RWPE2 (cell line): ENCODE results near the gene C2orf76.

Experiments used
- ATAC-seq: fragments of 200-7000 bp; cut with Tn5 transposase; 3 replicates; pipeline ENCODE4 v1.9.1; 2021; ENCODE audit warnings: low read depth
- DNase-seq: peaks from one replicate; pipeline ENCODE4 v3.0.0-alpha.2; 2020; ENCODE audit warnings: low spot score
- H3K27ac ChIP-seq: fragments of 450-650 bp; 2 replicates; pipeline ENCODE4 v1.5.1; 2017; ENCODE audit warnings: mild to moderate bottlenecking; ENCODE audit not compliant: poor library complexity, severe bottlenecking
- H3K27me3 ChIP-seq: fragments of 250-450 bp; sonication (Bioruptor Pico); 2 replicates; pipeline ENCODE4 v1.5.1; 2021; ENCODE audit warnings: mild to moderate bottlenecking, moderate library complexity; ENCODE audit not compliant: insufficient read depth, poor library complexity, severe bottlenecking
- H3K36me3 ChIP-seq: fragments of 250-450 bp; sonication (Bioruptor Pico); 2 replicates; pipeline ENCODE4 v1.5.1; 2020; ENCODE audit warnings: low read depth, mild to moderate bottlenecking, moderate library complexity
- H3K4me1 ChIP-seq: fragments of 250-450 bp; sonication (Bioruptor Pico); 2 replicates; pipeline ENCODE4 v1.5.1; 2021; ENCODE audit warnings: mild to moderate bottlenecking, moderate library complexity; ENCODE audit not compliant: insufficient read depth, poor library complexity, severe bottlenecking
- H3K4me3 ChIP-seq: fragments of 250-450 bp; sonication (Bioruptor Pico); 2 replicates; pipeline ENCODE4 v1.5.1; 2021; ENCODE audit warnings: mild to moderate bottlenecking, moderate library complexity; ENCODE audit not compliant: severe bottlenecking
- H3K9me3 ChIP-seq: fragments of 250-450 bp; sonication (Bioruptor Pico); 2 replicates; pipeline ENCODE4 v1.5.1; 2021; ENCODE audit warnings: mild to moderate bottlenecking, moderate library complexity; ENCODE audit not compliant: severe bottlenecking
- TF ChIP-seq, protein P1 (sequence below): fragments of 450-650 bp; IDR thresholded peaks from one replicate; pipeline ENCODE4 v1.5.1; 2017; ENCODE audit warnings: mild to moderate bottlenecking, moderate library complexity; ENCODE audit not compliant: poor library complexity, severe bottlenecking

Gene C2orf76

DNA sequence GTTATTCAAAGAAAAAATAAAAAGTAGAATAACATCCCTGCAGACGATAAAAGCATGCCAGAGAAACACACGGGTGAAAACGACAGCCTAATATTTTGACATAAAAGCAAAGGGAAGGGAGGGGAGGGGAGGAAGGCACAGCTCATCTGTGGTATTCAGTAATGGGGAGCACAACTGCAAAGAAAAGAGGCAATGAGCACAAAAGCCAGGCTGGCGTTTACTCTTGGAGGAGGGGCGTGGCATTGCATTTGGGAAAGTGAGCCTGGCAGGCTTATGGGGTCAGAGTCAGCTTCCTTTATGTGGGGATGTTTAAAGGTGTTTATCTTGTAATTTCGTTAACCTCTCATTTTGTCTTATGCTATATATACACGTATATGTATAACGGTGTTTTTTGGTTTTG, 89.8 kb downstream of the C2orf76 start:
- Histone ChIP-seq H3K4me1 (no peaks in the 10 kb centered on the region), H3K27ac (no peak overlapping the region), H3K4me3 (no peak overlapping the region), H3K36me3 (no peaks in the 10 kb centered on the region), H3K27me3 (no peaks in the 10 kb centered on the region), H3K9me3 (no peaks in the 10 kb centered on the region)
- no peak for DNase-seq
- no peak for ATAC-seq
- TF ChIP-seq, protein P1, sequence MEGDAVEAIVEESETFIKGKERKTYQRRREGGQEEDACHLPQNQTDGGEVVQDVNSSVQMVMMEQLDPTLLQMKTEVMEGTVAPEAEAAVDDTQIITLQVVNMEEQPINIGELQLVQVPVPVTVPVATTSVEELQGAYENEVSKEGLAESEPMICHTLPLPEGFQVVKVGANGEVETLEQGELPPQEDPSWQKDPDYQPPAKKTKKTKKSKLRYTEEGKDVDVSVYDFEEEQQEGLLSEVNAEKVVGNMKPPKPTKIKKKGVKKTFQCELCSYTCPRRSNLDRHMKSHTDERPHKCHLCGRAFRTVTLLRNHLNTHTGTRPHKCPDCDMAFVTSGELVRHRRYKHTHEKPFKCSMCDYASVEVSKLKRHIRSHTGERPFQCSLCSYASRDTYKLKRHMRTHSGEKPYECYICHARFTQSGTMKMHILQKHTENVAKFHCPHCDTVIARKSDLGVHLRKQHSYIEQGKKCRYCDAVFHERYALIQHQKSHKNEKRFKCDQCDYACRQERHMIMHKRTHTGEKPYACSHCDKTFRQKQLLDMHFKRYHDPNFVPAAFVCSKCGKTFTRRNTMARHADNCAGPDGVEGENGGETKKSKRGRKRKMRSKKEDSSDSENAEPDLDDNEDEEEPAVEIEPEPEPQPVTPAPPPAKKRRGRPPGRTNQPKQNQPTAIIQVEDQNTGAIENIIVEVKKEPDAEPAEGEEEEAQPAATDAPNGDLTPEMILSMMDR, result no peak

DNA sequence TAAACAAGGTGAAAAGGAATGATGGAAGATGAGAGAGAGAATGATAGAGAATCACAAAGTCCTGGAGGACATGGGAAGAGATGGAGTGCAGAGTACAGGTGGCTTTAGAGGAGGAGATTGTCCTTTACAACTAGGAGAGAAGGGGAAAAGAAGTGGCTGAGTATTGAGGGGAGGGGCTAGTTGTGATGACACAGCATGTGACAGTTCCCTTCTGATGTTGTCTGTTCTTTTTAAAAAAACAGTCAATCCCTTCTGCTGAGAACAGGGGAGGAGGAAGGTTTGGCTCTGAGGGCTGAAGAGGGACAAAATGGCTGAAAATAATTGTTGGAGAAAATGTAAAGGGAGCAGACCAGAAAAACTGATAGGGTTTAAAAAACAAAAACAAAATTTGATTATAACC, 99.0 kb downstream of the C2orf76 start:
- TF ChIP-seq, protein P1, result no peak
- no peaks in the 10 kb centered on the region for H3K27me3 ChIP-seq

DNA sequence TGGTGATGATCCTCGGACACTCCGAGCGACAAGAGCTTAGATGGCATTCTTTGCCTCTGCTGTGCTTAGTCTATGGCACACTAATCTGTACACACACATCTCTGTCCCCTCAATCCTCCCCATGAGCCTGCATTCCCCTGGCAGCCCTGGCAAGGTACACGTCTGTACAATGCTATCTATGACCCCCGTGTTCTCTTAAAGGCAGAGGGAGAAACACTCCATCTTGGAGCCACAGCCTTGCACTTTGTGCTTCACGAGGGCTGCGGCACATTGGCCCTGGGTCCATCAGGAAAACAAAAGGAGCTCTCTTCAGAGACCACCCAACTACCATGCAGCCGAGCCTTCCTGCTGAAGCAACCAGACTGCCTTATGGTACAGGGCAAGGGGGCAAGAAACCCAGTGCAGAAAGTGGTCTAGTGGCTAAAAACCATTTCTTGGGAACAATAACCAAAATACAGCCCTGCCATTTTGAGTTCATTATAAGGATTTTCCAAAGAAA, 100.5 kb downstream of the C2orf76 start:
- H3K4me1 ChIP-seq, result no peaks in the 10 kb centered on the region
- H3K27ac ChIP-seq, result no peak overlapping the region
- ATAC-seq (no peak), DNase-seq (no peak)
- peaks cover 3% of the 10 kb centered on the region for H3K9me3 ChIP-seq
- no peaks in the 10 kb centered on the region for H3K36me3 ChIP-seq
- H3K27me3 ChIP-seq, result no peaks in the 10 kb centered on the region
- H3K4me3 ChIP-seq, result no peak overlapping the region
- TF ChIP-seq, protein P1, result no peak

More for the DNA sequence above, 99.0 kb downstream of the C2orf76 start:
- Histone ChIP-seq H3K4me3 (no peak overlapping the region), H3K27ac (no peak overlapping the region), H3K4me1 (no peaks in the 10 kb centered on the region), H3K36me3 (no peaks in the 10 kb centered on the region), H3K9me3 (peaks cover 3% of the 10 kb centered on the region)
- ATAC-seq, result no peak
- no peak for DNase-seq

DNA sequence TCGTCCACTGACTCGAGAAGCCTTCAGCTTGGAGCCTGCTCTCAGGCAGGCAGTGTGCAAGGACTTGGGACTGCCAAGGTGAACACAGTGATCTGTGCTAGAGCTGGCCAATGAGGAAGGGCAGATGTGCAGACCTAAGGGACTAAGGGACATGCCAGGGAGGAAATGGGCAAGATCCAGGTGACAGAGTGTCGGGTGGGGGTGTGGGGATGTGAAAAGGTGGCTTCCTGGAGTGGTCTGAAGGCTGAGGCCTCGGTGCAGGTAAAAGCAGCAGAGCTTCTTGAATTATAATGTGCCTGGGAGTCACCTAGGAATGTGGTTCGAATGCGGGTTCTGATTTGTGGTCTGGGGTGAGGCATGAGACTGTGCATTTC, 101.0 kb downstream of the C2orf76 start:
- Histone ChIP-seq H3K4me1 (no peaks in the 10 kb centered on the region), H3K27me3 (no peaks in the 10 kb centered on the region), H3K36me3 (no peaks in the 10 kb centered on the region), H3K4me3 (no peak overlapping the region), H3K27ac (no peak overlapping the region), H3K9me3 (peaks cover 3% of the 10 kb centered on the region)
- no peak for DNase-seq
- TF ChIP-seq, protein P1, result no peak
- no peak for ATAC-seq

DNA sequence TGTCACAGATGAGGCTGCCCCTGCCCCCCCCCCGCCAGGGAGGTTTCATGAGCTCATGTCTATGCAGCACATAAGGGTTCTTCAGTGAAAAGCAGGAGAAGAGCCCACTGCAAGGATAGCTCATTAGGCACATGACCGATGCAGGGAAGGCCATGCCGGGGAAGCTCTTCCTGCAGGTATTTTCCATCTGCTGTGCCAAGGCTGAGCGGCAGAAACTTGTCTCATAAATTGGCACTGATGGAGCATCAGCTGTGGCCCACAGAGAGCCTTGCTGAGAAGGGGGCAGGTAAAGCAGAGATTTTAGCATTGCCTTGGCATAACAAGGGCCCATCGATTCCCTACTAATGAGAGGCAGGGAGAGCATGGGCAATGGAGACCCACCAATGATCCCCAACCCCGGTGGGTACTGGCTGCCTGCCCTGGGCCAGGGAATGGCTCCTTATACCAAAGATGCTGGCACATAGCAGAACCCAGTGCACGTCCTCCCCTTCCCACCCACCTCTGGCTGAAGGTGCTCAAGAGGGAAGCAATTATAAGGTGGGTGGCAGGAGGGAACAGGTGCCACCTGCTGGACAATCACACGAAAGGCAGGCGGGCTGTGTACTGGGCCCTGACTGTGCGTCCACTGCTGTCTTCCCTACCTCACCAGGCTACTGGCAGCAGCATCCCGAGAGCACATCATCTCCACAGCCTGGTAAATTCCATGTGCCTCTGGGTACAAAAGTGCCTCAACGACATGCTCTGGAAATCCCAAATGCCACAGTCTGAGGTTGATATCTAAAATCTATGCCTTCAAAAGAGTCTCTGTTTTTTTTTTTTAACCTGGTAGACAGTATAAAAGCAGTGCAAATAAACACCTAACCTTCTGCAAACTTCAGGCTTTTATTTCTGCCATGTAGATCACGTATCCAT, 101.6 kb downstream of the C2orf76 start:
- TF ChIP-seq, protein P1, result peak; percentile 86
- Histone ChIP-seq H3K4me1 (no peaks in the 10 kb centered on the region), H3K27ac (no peak overlapping the region), H3K9me3 (no peaks in the 10 kb centered on the region), H3K4me3 (no peak overlapping the region), H3K36me3 (no peaks in the 10 kb centered on the region), H3K27me3 (no peaks in the 10 kb centered on the region)
- DNase-seq (no peak), ATAC-seq (peak; percentile 95)
